ENCODE measurements around the gene SCYL2.
"Not testable (repeated sequence)": the region's sequence is repeated elsewhere in the genome, so short reads cannot be mapped to it uniquely, and the experiment has no call there.

Gene SCYL2

DNA sequence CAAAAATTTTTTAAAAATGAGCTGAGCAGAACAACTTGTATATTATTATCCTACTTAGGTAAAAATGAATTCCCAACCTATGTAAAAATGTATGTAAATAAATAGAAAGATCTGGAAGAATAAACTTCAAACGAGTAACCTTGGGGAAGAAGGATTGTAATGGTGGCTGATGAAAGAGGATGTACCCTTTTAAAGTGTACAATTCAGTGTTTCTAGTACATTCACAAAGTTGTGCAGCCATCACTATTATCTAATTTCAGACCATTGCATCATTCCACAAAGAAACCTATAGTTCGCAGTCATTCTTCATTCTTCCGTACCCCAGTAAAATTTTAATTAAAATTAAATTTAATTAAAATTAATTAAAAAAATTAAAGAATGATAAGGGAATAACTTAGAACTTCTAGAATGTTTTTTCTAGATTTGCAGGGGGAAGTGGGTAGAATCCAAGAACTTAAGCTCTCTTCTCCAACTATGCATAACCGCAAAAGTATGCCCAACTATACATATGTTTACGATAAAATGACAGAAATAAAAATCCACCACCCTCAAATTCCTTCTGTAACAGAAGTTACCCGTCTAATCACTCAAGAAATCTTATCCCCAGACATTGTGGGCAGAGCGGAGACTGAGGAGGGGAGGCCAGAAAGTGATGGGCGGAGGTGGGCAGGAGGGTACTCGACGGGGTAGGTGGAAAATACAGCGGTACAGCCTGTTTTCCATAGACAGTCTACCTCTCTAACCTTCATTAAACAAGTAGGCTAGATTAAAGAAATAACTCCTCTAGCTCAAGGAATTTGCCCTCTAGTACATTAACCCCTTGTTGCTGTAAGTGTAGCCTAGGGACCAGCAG is 1.0 kb upstream of the SCYL2 start:
- DNase-seq, result no peak

DNA sequence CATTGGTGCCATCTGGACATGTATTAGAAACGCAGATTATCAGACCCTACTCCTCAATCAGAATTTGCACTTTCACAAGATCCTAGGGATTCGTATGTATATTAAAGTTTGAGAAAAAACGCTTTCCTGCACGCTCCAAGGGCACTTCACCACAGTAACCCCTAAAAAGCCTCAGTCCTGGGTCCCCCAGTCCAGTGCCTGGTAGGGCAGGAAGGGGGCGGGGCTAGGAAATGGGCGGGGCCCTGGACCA is 467 bp upstream of the SCYL2 start:
- DNase-seq, result peak in 1 of 2 donors; percentile 94

DNA sequence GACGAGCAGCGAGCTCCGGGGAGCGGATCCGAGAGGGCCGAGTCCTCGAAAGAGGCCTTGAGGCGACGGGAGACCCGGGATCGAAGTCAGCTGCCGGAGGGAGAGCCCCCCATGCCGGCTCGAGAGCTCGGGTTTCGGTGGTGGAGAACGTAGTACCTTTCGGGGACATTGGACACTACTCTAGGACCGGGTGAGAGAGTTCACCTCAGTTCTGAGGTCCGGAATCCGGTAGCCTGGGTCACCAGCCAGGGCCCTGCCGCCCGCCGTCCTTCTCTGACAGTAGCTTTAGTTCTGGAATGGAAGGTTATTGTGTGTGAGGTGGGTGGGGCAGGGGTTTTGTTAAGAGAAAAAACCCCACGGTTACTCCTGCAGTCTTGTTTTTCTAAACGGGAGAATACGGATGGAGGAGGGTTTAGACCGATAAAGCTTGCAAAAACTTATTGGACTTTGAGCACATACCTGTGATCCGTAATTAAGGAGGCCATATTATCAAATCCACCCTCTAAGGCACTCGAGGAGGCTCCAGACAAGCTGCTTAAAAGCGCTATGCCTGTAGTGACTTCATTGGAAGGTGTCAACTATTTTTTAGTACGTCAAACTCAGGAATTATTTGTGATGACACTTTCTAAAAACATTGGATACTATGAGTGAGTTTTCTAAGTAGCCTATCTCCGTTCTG is 765 bp downstream of the SCYL2 start:
- peak; percentile 14 to 23 for DNase-seq

DNA sequence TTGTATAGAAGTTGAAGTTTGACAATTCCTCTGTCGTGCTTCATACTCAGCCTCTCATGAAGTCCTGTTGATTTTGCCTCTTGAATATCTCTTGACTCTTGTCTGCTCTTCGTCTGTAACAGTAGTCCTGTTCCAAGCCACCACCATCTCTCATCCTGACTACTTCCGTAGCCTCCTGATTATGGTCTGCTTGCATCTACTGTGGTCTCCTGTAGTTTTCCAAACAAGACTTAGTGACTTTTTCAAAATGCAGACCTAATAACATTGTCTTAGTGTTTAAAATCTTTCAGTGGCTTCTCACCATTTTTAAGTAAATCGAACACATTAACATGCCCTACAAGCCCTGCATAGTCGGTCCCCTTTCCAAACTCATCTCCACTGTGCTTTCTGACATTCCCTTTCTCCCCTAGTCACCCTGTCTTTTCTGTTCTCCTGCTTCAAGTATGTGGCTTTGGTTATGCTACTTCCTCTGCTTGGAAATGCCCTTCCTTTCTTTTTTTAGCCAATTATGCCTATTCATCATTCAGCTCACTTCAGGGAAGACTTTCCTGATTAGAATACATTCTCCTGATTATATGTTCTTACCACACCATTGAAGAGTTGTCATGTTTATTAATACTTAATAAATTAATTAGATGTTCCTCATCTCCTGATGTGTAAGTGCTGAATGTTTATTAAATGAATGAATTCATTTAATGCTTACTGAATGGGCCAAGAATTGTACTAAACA is 2.0 kb downstream of the SCYL2 start:
- no peak for DNase-seq

DNA sequence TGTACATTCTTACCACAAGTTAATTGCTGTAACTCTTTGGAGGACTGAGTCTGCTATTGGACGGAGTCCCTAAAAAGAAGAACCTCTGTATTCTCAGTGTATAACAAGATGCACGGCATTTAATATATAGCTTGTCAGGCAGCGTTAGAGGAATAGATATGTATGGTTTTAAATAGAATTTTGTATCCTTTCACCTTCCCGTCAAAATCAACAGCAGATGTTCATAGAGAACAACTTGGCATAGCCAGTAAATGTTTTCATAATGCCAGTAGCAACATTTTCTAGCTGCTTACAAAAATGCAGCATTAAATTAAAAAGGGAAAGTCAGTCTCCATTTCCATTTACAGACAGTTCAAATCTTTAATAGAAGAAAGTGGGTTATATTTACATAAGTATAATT is 6.8 kb downstream of the SCYL2 start:
- DNase-seq, result no peak

DNA sequence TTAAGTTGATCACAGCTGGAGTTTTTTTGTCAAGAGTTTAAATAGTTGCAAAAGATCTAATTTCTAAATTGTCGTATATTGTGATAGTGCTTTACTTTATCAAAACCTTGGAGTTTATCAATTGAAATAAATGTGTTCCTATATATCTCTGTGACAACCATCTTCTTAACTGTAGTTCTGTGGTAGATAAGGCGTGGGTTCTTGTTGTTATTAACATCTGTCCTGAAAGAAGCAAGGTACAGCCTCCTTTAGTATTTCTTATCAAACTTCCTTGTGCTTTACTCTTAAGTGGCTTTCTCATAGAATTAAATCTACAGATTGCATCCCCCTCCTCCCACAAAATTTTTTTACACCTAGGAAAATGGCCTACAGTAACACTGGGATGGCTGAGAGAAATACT is 7.3 kb downstream of the SCYL2 start:
- DNase-seq, result no peak

DNA sequence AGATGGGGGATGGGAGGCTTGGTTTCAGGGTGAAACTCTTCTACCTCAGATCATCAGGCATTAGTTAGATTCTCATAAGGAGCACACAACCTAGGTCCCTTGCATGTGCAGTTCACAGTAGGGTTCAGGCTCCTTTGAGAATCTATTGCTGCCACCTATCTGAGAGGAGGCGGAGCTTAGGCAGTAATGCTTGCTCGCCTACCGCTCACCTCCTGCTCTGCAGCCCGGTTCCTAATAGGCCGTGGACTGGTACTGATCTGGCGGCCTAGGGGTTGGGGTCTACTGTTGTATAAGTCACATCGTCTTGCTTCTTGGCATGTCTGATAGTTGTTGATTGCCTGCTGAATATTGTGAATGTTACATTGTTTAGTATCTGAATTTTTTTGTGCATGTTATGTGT is 12.2 kb downstream of the SCYL2 start:
- DNase-seq, result no peak

DNA sequence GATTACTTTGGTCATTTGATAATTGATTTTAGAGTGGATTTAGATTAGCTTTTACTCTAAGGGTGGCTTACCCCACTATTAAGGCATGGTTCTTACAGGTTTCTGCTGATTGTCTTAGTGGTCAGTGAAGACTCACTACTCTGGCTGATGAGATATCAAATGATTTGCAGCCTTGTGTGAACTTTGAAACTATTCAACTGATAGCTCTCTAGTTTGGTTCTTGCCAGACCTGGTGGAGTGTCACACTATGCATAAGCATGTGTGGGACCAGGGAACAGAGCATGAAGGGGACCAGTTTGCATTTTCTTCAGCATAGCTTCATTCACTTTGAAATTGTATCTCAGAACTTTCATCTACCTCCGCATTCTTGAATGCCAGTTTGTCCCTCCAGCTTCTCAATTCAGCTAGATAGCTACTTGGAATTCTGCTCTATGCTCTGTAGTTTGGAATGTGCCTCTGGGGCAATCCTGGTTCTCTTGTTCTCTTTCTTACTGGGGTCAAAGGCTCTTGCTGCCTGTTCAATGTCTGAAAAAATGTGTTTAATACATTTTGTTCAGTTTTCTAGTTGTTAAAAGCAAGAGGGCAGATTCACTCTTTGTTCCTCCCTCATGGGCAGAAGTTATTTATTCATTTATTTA is 12.7 kb downstream of the SCYL2 start:
- DNase-seq, result no peak

DNA sequence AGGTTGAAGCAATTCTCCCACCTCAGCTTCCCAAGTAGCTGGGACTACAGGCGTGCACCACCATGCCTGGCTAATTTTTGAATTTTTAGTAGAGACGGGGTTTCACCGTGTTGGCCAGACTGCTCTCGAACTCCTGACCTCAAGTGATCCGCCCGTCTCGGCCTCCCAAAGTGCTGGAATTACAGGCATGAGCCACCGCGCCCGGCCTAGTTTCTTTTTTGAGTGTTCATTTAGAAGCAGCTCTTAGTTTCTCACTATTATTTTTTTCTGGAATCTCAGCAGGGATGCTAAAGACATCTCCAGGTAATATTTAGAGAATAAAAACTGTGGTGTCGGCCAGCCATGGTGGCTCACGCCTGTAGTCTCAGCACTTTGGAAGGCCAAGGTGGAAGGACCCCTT is 17.6 kb downstream of the SCYL2 start:
- not testable (repeated sequence) for DNase-seq

DNA sequence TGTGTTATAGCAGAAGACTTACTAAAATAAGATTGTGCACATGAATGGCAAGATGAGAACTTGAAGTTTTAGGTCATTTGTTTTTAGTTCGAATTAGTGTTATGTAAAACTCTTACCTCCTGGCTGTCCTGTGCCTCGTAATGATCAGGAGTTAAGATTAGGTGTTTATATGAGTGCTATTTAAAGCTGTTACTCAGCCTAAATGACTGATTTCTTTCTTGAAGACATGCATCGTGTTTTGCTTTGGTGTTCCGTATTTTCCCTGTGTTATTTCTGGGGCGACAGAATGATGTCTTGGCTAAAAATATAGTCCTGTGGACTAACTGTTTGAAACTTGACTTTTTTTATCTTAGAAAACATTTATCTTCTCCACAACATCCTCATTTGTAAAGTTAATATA is 22.1 kb downstream of the SCYL2 start:
- DNase-seq, result no peak

DNA sequence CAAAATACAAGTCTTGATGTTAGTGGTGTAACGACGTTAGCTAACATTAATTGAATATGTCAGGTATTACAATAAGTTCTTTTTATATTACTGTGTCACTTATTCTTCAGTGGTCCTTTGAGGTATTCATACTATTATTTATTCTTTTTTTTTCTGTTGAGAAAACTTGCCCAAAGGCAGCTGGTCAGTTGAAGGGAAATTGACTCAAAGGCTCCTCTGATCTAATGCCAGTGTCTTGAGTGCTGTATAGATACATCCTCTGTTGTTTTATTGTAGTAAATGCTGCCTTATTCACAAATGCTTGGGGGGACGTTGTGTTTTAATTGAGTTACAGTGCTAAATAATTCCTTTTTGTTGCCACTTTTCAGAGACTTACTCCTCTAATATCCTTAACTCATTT is 23.0 kb downstream of the SCYL2 start:
- no peak for DNase-seq

DNA sequence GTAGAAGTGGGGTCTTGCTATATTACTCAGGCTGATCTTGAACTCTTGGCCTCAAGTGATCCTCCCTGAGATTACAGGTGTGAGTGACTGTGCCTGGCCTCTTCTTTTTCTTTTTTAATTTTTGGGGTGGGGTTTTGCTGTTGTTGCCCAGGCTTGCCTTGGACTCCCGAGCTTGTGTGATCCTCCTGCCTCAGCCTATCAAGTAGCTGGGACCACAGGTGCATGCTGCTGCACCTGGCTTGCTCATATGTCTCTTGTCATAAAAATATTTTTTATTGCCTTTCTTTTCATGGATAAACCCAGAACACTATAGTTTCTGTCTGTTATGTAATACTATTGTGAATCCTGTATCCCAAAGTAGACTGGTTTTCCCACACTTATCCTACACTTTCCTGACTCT is 26.0 kb downstream of the SCYL2 start:
- DNase-seq, result no peak

DNA sequence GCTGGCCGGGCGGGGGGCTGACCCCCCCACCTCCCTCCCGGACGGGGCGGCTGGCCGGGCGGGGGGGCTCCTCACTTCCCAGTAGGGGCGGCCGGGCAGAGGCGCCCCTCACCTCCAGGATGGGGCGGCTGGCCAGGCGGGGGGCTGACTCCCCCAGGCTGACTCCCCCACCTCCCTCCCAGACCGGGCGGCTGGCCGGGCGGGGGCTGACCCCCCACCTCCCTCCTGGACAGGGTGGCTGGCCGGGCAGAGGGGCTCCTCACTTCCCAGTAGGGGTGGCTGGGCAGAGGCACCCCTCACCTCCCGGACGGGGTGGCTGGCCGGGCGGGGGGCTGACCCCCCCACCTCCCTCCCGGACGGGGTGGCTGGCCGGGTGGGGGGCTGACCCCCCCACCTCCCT is 27.4 kb downstream of the SCYL2 start:
- not testable (repeated sequence) for DNase-seq

DNA sequence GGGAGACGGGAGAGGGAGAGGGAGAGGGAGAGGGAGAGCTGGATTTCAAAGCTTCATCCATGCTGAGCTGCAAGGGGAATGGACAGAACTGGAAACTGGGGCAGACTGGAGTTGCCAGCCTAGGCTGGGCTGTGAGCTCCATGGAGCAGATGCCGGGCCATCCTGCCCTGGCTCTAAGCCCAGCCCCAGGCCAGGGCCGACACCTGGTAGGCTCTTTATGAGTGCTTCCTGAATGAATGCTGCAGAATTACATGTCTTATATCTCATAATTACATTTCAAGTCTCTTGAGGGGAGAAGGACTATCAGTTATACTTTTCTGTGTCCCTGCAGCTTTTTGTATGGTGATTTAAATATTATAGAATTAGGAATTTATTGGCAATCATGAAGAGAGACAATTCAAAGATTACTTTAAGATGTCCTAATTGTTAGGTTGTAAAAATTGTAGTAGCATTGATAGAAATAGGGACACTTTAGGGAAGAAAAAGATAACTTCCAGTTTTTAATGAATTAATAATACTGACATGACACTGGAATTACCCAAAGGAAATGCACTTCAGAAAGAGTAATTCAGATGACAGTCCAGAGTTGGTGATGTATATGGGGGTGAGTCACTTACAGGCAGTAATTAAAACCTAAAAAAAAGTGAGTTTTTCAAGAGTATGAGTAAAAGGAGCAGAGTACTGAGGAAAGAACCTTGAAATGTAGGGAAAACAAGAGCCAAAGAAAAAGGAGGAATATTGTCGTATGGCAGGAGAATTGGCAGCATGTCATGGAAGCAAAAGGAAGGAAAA is 29.0 kb downstream of the SCYL2 start:
- no peak for DNase-seq

DNA sequence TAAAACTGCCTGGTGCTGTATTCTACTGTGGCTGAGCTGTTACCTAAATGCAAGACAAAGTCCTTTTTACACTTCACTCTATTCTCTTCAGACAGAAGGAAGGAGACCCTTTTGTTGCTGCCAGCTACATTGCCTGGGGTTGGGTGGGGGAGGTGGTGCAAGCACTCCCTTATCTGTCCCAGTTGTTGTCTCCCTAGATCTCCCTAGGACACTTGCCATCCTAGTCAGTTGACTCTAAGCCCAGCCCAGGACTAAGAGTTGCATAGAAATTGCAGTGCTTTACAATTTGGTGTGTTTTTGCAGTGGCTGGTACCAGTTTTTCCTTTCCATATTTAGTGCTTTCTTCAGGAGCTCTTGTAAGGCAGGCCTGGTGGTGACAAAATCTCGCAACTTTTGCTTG is 35.1 kb downstream of the SCYL2 start:
- DNase-seq, result no peak

DNA sequence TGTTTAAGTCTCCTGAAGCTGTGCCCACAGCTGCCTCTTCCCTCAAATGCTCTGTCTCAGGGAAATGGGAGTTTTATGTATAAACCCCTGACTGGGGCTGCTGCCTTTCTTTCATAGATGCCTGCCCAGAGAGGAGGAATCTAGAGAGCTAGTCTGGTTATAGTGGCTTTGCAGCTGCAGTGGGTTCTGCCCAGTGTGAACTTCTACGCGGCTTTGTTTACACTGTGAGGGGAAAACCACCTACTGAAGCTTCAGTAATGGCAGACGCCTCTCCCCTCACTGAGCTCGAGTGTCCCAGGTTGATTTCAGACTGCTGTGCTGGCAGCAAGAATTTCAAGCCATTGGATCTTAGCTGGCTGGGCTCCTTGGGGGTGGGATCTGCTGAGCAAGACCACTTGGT is 36.9 kb downstream of the SCYL2 start:
- DNase-seq, result no peak

DNA sequence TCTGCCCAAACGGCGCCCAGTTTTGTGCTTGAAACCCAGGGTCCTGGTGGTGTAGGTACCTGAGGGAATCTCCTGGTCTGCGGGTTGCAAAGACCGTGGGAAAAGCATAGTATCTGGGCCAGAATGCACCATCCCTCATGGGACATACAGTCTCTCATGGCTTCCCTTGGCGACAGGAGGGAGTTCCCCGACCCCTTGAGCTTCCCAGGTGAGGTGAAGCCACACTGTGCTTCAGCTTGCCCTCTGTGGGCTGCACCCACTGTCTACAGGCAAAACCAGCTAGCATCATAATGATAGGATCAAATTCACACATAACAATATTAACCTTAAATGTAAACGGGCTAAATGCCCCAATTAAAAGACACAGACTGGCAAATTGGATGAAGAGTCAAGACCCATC is 37.4 kb downstream of the SCYL2 start:
- not testable (repeated sequence) for DNase-seq

DNA sequence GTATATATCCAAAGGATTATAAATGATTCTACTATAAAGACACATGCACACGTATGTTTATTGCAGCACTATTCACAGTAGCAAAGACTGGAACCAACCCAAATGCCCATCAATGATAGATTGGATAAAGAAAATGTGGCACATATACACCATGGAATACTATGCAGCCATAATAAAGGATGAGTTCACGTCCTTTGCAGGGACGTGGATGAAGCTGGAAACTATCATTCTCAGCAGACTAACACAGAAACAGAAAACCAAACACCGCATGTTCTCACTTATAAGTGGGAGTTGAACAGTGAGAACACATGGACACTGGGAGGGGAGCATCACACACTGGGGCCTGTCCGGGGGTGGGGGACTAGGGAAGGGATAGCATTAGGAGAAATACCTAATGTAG is 41.2 kb downstream of the SCYL2 start:
- DNase-seq, result not testable (repeated sequence)

DNA sequence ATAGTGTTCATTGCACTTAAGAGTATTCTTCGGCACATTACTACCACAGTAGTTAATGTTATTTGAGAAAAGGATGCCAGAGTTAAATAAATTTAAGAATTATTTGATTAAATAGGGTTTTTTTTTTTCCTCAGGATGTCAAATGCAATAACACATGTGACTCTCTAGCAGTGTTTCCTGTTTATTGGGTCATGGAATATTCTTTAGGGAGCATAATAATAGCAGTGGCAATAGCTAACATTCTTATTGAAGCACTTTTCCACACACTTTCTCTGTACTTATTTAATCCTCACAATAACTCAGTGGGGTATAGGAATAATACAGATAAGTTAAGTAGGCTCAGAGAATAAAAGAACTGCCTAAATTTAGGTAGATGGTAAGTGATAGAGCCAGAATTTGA is 44.3 kb downstream of the SCYL2 start:
- DNase-seq, result no peak

DNA sequence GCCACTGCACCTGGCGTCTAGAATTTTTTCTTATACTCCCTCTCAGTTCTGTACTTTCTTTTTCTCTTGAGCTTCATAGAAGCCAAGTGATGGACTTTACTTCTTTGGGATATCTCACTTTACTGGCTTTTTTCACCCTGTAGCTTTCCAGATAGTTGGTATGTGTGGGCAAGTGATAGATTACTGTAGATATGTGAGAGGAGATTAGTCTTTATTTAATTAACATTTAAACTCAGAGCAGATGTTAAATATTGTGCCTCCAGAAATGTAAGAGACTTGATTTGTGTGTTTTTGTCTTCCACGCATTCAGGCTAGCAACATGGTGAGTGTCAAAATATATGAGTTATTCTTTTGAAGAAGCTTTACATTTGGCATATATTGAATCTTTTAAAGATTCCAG is 50.4 kb downstream of the SCYL2 start:
- DNase-seq, result no peak

DNA sequence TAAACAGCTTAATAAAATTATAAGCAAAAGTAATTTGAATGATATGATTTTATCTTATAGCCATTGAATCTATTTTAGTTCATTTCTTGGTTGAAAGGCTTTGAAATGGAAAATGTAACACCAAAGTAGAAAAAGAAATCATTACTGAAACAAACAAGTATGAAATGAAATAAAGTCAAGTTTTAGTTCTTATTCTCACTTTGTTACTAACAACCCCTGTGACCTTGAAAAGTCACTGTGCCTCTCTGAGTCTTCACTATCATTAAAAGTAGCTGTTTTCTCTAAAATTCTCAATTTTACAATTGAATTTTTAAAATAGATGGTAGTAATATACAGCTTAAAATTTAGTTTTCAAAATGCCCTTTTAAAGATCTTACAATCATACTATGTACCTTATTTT is 57.5 kb downstream of the SCYL2 start:
- no peak for DNase-seq

DNA sequence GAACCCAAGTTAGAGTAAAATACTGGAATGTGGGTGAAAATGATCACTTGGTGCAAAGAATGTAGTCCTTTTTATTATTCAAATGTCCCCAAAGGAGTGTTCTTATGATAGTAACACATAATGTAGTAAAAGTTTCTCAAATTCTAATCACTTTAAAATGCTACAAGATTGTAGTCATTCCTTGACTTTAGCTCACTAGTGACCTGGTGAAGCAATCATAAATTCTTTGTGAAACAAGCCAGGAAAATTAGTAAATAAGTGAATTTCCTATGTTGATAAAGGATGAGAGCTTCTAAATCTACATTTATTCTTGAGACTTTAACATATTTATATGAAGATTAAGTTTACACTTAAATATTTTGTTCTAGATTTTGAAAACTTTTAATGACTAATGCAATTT is 59.2 kb downstream of the SCYL2 start:
- no peak for DNase-seq

DNA sequence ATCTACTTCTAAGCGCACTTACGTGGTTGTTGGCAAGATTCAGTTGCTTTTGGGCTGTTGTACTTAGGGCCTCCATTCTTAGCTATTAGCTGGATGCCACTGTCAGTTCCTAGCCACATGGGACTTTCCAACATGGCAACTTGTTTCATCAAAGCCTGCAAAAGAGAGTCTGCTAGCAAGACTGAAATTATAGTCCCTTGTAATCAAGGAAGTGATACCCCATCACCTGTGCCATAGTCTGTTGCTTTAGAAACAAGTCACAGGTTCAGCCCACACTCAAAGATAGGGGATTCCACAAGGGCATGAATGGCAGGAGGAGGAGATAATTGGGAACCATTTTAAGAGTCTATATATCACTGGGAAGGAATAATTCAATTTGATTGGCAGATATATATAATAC is 62.8 kb downstream of the SCYL2 start:
- DNase-seq, result no peak
